Activated naive CD4-positive, alpha-beta T cell treated with anti-CD3 and anti-CD28 coated beads, Interleukin-2, amount 50 U/mL, for 24 hours (primary cell): ENCODE results near the gene CCDC178.

Source experiments
- H3K27ac Mint-ChIP-seq: one replicate; pipeline ENCODE4 v1.8.0; 2021; ENCODE audit warnings: mild to moderate bottlenecking, mixed read lengths
- H3K27me3 Mint-ChIP-seq: one replicate; pipeline ENCODE4 v1.8.0; 2021; ENCODE audit warnings: mixed read lengths
- H3K36me3 Mint-ChIP-seq: one replicate; pipeline ENCODE4 v1.8.0; 2021; ENCODE audit warnings: mixed read lengths
- H3K4me1 Mint-ChIP-seq: one replicate; pipeline ENCODE4 v1.8.0; 2021; ENCODE audit warnings: mixed read lengths
- H3K4me3 Mint-ChIP-seq: one replicate; pipeline ENCODE4 v1.8.0; 2021; ENCODE audit warnings: mild to moderate bottlenecking, mixed read lengths
- H3K9me3 Mint-ChIP-seq: one replicate; pipeline ENCODE4 v1.8.0; 2021; ENCODE audit warnings: mixed read lengths

CCDC178 gene

GRCh38 chr18:32888306-32888705 is 552.2 kb downstream of the CCDC178 start:
- Mint-ChIP-seq H3K4me3 (no peak overlapping the region), H3K27me3 (no peaks in the 10 kb centered on the region), H3K27ac (no peak overlapping the region), H3K4me1 (no peaks in the 10 kb centered on the region), H3K36me3 (no peaks in the 10 kb centered on the region), H3K9me3 (no peaks in the 10 kb centered on the region)
